Bronchial epithelial cell (primary cell): ENCODE data around the gene EVPL. TPM values are rescaled to one million over a fixed set of nuclear protein-coding genes. Genes with fewer than 3 reads are reported as not detected.
"Not testable (repeated sequence)": the region's sequence is repeated elsewhere in the genome, so short reads cannot be mapped to it uniquely, and the experiment has no call there.

Experiments used
- DNase-seq: peaks from one replicate; pipeline ENCODE4 v3.0.0-alpha.2; 2010; ENCODE audit warnings: low read depth
- FAIRE-seq: peaks from 2 replicates; lab custom pipeline; 2011; peaks lifted over from hg19 to GRCh38; lab: Jason Lieb, UNC
- H3K27me3 ChIP-seq: 2 replicates; pipeline ENCODE4 v1.5.1; 2011; ENCODE audit warnings: low read length; ENCODE audit not compliant: control insufficient read depth, insufficient read depth
- H3K36me3 ChIP-seq: 2 replicates; pipeline ENCODE4 v1.5.1; 2011; ENCODE audit warnings: low read length; ENCODE audit not compliant: control insufficient read depth, insufficient read depth
- H3K4me3 ChIP-seq: 2 replicates; pipeline ENCODE4 v1.5.1; 2011; ENCODE audit warnings: mild to moderate bottlenecking, low read depth, low read length, control low read depth
- total RNA-seq: library from RNA; depleted of rRNA; stranded (reverse); fragments of >200 nt; gene quantifications from 2 replicates; pipeline ENCODE4 v1.2.1, GENCODE V29; 2014
- TF ChIP-seq, protein P1 (sequence below): IDR thresholded peaks from 2 replicates; pipeline ENCODE4 v1.5.1; 2011; ENCODE audit warnings: mild to moderate bottlenecking, moderate library complexity, low read length, control low read depth, inconsistent platforms; ENCODE audit not compliant: insufficient read depth, severe bottlenecking

Gene EVPL
- total RNA-seq, 1 donor from 2014 or later = 27.1 TPM

DNA sequence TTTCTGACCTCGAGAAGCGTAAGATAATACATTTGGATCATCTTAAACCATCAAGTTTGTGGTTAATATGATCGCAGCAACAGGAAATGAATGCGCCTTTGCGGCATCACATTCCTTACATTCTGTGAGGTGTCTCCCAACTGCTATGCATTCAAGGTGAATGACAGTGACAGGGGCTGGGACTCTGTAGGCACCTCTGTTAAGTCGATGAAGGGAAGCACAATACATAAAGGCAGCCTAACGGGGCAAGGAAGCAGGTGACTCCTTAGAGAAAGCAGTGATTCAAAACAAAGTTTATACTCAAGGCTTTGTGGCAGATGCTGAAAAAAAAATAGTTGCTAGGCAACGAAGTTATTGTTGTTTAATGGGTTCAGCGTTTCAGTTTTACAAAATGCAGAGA, 21.6 kb upstream of the EVPL start:
- no peak overlapping the region for H3K4me3 ChIP-seq
- FAIRE-seq (no peak), DNase-seq (no peak)
- H3K27me3 ChIP-seq = no peaks in the 10 kb centered on the region
- peaks cover 23% of the 10 kb centered on the region for H3K36me3 ChIP-seq
- TF ChIP-seq, protein P1, sequence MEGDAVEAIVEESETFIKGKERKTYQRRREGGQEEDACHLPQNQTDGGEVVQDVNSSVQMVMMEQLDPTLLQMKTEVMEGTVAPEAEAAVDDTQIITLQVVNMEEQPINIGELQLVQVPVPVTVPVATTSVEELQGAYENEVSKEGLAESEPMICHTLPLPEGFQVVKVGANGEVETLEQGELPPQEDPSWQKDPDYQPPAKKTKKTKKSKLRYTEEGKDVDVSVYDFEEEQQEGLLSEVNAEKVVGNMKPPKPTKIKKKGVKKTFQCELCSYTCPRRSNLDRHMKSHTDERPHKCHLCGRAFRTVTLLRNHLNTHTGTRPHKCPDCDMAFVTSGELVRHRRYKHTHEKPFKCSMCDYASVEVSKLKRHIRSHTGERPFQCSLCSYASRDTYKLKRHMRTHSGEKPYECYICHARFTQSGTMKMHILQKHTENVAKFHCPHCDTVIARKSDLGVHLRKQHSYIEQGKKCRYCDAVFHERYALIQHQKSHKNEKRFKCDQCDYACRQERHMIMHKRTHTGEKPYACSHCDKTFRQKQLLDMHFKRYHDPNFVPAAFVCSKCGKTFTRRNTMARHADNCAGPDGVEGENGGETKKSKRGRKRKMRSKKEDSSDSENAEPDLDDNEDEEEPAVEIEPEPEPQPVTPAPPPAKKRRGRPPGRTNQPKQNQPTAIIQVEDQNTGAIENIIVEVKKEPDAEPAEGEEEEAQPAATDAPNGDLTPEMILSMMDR = no peak

DNA sequence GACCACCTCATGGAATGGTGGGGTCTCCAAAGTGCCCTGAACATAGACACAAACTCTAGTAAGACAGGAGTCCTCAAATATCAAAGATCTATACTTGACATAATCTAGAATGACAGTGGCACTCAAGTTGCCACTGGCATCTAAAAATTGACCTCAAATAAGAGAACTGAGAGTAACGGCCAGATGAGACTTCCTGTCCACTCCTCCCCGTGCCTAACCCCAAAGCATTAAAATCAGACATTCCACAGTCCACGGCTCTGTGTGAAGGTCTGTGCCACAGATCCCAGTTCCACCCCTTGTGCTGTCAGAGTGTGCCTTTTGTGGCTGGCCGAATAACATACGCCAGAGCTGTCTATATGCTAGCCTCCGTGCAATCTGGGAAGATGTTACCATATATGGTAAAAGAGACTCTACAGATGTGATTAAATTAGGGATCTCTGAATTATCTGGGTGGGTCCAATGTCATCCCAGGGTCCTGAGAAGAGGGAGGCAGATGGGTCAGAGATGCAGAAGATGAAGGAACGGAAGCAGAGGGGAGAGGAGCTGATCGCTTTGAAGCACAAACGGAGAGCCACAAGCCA, 21.0 kb upstream of the EVPL start:
- Histone ChIP-seq H3K36me3 (peaks cover 29% of the 10 kb centered on the region), H3K27me3 (no peaks in the 10 kb centered on the region), H3K4me3 (no peak overlapping the region)
- FAIRE-seq (no peak), DNase-seq (no peak)
- TF ChIP-seq, protein P1 = no peak

DNA sequence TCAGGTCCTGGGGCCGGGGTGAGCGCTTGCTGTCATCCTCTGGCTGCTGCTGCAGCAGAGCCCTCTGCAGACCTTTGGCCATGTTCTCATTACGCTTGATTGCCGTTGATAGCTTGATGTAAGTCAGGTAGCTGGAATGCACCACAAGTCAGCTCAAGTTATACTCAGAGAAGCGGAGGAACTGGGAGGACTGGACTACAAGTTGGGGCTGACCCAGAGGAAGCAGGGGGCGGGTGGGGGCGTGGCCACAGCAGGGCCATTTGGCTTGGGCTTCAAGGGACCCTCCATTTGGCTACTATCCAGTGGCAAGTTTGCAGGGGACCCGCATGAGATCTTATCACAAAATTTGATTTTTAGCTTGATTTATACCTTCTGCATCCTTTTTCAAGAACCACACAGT, 19.0 kb upstream of the EVPL start:
- DNase-seq (peak; percentile 84), FAIRE-seq (no peak)
- Histone ChIP-seq H3K4me3 (no peak overlapping the region), H3K27me3 (no peaks in the 10 kb centered on the region), H3K36me3 (peaks cover 35% of the 10 kb centered on the region)
- TF ChIP-seq, protein P1 = no peak

DNA sequence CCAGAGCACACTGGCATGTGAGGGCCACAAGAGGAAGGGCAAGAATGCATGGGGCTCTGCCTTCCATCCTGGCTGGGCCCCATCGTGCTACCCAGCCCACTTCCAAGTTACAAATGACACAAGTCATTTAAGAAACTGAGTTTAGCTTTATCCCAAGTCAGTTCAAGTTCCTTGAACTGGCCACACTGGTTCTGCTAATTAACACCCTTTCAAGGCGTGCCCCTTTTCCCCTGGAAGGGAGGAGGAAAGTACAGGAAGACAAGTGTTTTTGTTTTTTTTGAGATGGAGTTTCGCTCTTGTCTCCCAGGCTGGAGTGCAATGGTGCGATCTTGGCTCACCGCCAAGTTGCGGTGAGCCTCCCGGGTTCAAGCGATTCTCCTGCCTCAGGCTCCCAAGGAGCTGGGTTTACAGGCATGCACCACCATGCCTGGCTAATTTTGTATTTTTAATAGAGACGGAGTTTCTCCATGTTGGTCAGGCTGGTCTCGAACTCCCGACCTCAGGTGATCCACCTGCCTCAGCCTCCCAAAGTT, 17.4 kb upstream of the EVPL start:
- H3K27me3 ChIP-seq, DNase-seq, H3K4me3 ChIP-seq, FAIRE-seq: not testable (repeated sequence)
- H3K36me3 ChIP-seq = peaks cover 35% of the 10 kb centered on the region

DNA sequence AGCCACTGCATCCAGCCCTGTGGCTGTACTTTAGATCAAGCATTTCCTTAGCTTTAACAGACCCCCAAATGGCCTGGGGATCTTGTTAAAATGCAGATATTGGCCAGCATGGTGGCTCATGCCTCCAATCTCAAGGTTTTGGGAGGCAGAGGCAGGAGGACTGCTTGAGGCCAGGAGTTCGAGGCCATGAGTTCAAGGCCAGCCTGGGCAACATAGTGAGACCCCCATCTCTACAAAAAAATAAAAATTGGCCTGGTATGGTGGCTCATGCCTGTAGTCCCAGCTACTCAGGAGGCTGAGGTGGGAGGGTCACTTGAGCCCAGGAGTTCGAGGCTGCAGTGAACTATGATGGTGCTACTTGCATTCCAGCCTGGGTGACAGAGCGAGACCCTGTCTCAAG, 15.8 kb upstream of the EVPL start:
- FAIRE-seq, DNase-seq, H3K27me3 ChIP-seq, H3K4me3 ChIP-seq: not testable (repeated sequence)
- H3K36me3 ChIP-seq = peaks cover 34% of the 10 kb centered on the region

DNA sequence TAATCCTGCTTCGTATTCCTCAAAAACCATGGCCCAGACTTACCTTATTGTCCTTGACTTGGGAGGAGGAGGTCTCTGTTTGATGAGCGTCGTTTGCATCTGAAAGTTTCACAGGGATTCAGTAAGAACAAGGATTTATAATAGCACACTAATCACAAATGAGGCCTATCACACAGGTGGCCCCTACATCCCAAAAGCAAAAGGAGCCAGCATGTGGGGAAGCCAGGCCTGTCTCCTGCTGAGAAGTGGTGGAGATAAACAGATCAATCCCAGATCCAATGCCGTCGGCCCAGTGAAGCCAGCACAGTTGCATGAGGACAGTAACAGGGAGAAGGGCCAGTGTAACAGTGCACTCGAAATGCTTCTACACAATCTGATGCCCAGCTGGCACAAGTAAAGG, 13.3 kb upstream of the EVPL start:
- peaks cover 31% of the 10 kb centered on the region for H3K36me3 ChIP-seq
- FAIRE-seq = no peak
- TF ChIP-seq, protein P1 = no peak

GRCh38 chr17:76039121-76039520, 12.0 kb upstream of the EVPL start:
- FAIRE-seq = no peak
- TF ChIP-seq, protein P1 = no peak
- no peak for DNase-seq
- peaks cover 25% of the 10 kb centered on the region for H3K36me3 ChIP-seq
- H3K27me3 ChIP-seq = no peaks in the 10 kb centered on the region
- H3K4me3 ChIP-seq = no peak overlapping the region

More for the DNA sequence above, 13.3 kb upstream of the EVPL start:
- no peak overlapping the region for H3K4me3 ChIP-seq
- no peak for DNase-seq
- H3K27me3 ChIP-seq = no peaks in the 10 kb centered on the region
